SK-N-SH (cell line): ENCODE measurements around the gene CCDC195. TPM values are rescaled to one million over a fixed set of nuclear protein-coding genes. Genes with fewer than 3 reads are reported as not detected.

ENCODE experiments used
- CTCF ChIA-PET: fragments of 300-600, 350-600 bp; formaldehyde crosslinking; extraction: SDS; loops from one replicate; lab custom pipeline; 2021; lab: Yijun Ruan, JAX
- POLR2A ChIA-PET: fragments of 350-600 bp; sonication (Branson Sonifier 250); formaldehyde crosslinking; extraction: SDS; loops from one replicate; lab custom pipeline; 2020; ENCODE audit warnings: antibody characterized with exemption, inconsistent platforms; lab: Yijun Ruan, JAX
- DNase-seq: peaks from one replicate; pipeline ENCODE4 v3.0.0; 2012
- H2AFZ ChIP-seq: fragments of 200-600 bp; sonication (generic); 2 replicates; pipeline ENCODE4 v1.8.1; 2016; ENCODE audit warnings: antibody characterized with exemption, mild to moderate bottlenecking, low read depth
- H3F3A ChIP-seq: fragments of 200-600 bp; sonication (generic); replicated peaks from 2 replicates; pipeline ENCODE3; 2016; ENCODE audit warnings: antibody characterized with exemption, mild to moderate bottlenecking; ENCODE audit not compliant: insufficient read depth
- H3K27ac ChIP-seq, 2 experiments: fragments of 200-500 bp in 1 of 2; fragments of 200-600 bp in 1 of 2; sonication (Bioruptor generic) in 1 of 2; sonication (generic), shearing (Covaris generic) in 1 of 2; 2 replicates each; pipeline versions ENCODE4 v1.5.1 to v1.6.1; 2014 to 2016; ENCODE audit warnings: low read depth in 2 of 2, inconsistent platforms in 1 of 2, low read length in 1 of 2, mild to moderate bottlenecking in 1 of 2, mixed read lengths in 1 of 2
- H3K27me3 ChIP-seq: fragments of 200-600 bp; sonication (generic), shearing (Covaris generic); 2 replicates; pipeline ENCODE4 v1.6.1; 2016; ENCODE audit warnings: mixed run types; ENCODE audit not compliant: insufficient read depth
- H3K36me3 ChIP-seq, 2 experiments: fragments of 200-500 bp in 1 of 2; fragments of 200-600 bp in 1 of 2; sonication (Bioruptor generic) in 1 of 2; sonication (generic) in 1 of 2; replicated peaks in 1 of 2; 2 replicates each; pipeline versions ENCODE3 to v1.5.1; 2014 to 2016; ENCODE audit warnings: low read length in 1 of 2, mild to moderate bottlenecking in 1 of 2; ENCODE audit not compliant: insufficient read depth in 2 of 2, control insufficient read depth in 1 of 2
- H3K4me1 ChIP-seq, 2 experiments: fragments of 200-500 bp in 1 of 2; fragments of 200-600 bp in 1 of 2; sonication (Bioruptor generic) in 1 of 2; sonication (generic), shearing (Covaris generic) in 1 of 2; 2 replicates each; pipeline versions ENCODE4 v1.5.1 to v1.6.1; 2014 to 2016; ENCODE audit warnings: low read depth in 1 of 2, low read length in 1 of 2, mixed run types in 1 of 2; ENCODE audit not compliant: insufficient read depth in 2 of 2, control insufficient read depth in 1 of 2
- H3K4me2 ChIP-seq: fragments of 200-600 bp; sonication (generic), shearing (Covaris generic); 2 replicates; pipeline ENCODE4 v1.6.1; 2017; ENCODE audit warnings: mixed run types
- H3K4me3 ChIP-seq, 2 experiments: fragments of 200-500 bp in 1 of 2; fragments of 200-600 bp in 1 of 2; sonication (Bioruptor generic) in 1 of 2; sonication (generic), shearing (Covaris generic) in 1 of 2; 2 replicates each; pipeline versions ENCODE4 v1.5.1 to v1.8.1; 2014 to 2016; ENCODE audit warnings: low read depth in 2 of 2, inconsistent platforms in 1 of 2, low read length in 1 of 2, mild to moderate bottlenecking in 1 of 2, mixed read lengths in 1 of 2, moderate library complexity in 1 of 2
- H3K79me2 ChIP-seq: fragments of 200-600 bp; sonication (generic); 2 replicates; pipeline ENCODE4 v1.8.1; 2017; ENCODE audit warnings: mild to moderate bottlenecking; ENCODE audit not compliant: insufficient read depth
- H3K9ac ChIP-seq: fragments of 200-600 bp; sonication (generic); 2 replicates; pipeline ENCODE4 v1.6.1; 2017; ENCODE audit warnings: mixed run types
- H3K9me2 ChIP-seq: fragments of 200-600 bp; sonication (generic); 2 replicates; pipeline ENCODE4 v1.6.1; 2017; ENCODE audit warnings: mixed run types
- H3K9me3 ChIP-seq: fragments of 200-600 bp; sonication (generic); 2 replicates; pipeline ENCODE4 v1.6.1; 2017; ENCODE audit warnings: mixed run types, mild to moderate bottlenecking, moderate library complexity
- H4K20me1 ChIP-seq: fragments of 200-600 bp; sonication (generic); 2 replicates; pipeline ENCODE4 v1.6.1; 2017; ENCODE audit warnings: mild to moderate bottlenecking, mixed run types; ENCODE audit not compliant: insufficient read depth
- FOSL2 ChIP-seq: IDR thresholded peaks from 2 replicates; pipeline ENCODE4 v1.4.0; 2012; ENCODE audit warnings: low read depth, mild to moderate bottlenecking, moderate library complexity, borderline replicate concordance
- FOXJ3 ChIP-seq: sonication (generic); formaldehyde crosslinking; IDR thresholded peaks from 2 replicates; pipeline ENCODE4 v1.5.1; 2020; ENCODE audit warnings: mild to moderate bottlenecking, missing genetic modification reagents
- GABPA ChIP-seq: IDR thresholded peaks from 2 replicates; pipeline ENCODE4 v1.4.0; 2012; ENCODE audit warnings: low read depth, mild to moderate bottlenecking
- GATA2 ChIP-seq: sonication (generic); formaldehyde crosslinking; IDR thresholded peaks from 2 replicates; pipeline ENCODE4 v1.5.0; 2020; ENCODE audit warnings: mild to moderate bottlenecking, missing genetic modification reagents
- JUND ChIP-seq: IDR thresholded peaks from 2 replicates; pipeline ENCODE4 v1.4.0; 2012
- MEF2A ChIP-seq: IDR thresholded peaks from 2 replicates; pipeline ENCODE4 v1.4.0; 2012; ENCODE audit warnings: low read depth, borderline replicate concordance
- MXI1 ChIP-seq: IDR thresholded peaks from 2 replicates; pipeline ENCODE4 v1.6.1; 2012; ENCODE audit warnings: mild to moderate bottlenecking, low read depth, low read length, improper control_type of control experiment
- NRF1 ChIP-seq: IDR thresholded peaks from 2 replicates; pipeline ENCODE4 v1.6.1; 2012; ENCODE audit warnings: low read depth, mild to moderate bottlenecking, low read length
- PBX3 ChIP-seq: IDR thresholded peaks from 2 replicates; pipeline ENCODE4; 2012
- RAD21 ChIP-seq: IDR thresholded peaks from 2 replicates; pipeline ENCODE4 v1.6.1; 2012; ENCODE audit warnings: mild to moderate bottlenecking, low read length
- RCOR1 ChIP-seq: fragments of 150-350 bp; IDR thresholded peaks from 2 replicates; pipeline ENCODE4 v1.6.1; 2017; ENCODE audit warnings: antibody characterized with exemption, low read length
- REST ChIP-seq: IDR thresholded peaks from 2 replicates; pipeline ENCODE4 v1.6.1; 2012; ENCODE audit warnings: mild to moderate bottlenecking, low read depth, low read length, moderate library complexity
- RFX5 ChIP-seq: IDR thresholded peaks from 2 replicates; pipeline ENCODE4 v1.6.1; 2012; ENCODE audit warnings: mild to moderate bottlenecking, improper control_type of control experiment, low read length
- RXRA ChIP-seq: IDR thresholded peaks from 2 replicates; pipeline ENCODE4 v1.4.0; 2012; ENCODE audit warnings: low read depth, mild to moderate bottlenecking, borderline replicate concordance
- SIN3A ChIP-seq: IDR thresholded peaks from 2 replicates; pipeline ENCODE4 v1.6.1; 2012; ENCODE audit warnings: low read depth, mild to moderate bottlenecking, low read length, moderate library complexity, borderline replicate concordance
- TEAD4 ChIP-seq: IDR thresholded peaks from 2 replicates; pipeline ENCODE4 v1.4.0; 2012; ENCODE audit warnings: mild to moderate bottlenecking, borderline replicate concordance; ENCODE audit not compliant: insufficient read depth
- USF1 ChIP-seq: IDR thresholded peaks from 2 replicates; pipeline ENCODE4 v1.4.0; 2012; ENCODE audit warnings: low read depth, borderline replicate concordance
- YY1 ChIP-seq: IDR thresholded peaks from 2 replicates; pipeline ENCODE4 v1.4.0; 2012; ENCODE audit warnings: low read depth, mild to moderate bottlenecking
- WGBS: methylation state at CpG from one replicate; pipeline ENCODE4 v1.1.6; 2017; ENCODE audit warnings: low lambda C conversion rate; 5-methylcytosine and 5-hydroxymethylcytosine counted together
- polyA plus RNA-seq, 3 experiments: library from polyadenylated mRNA; depleted of rRNA; stranded (reverse); fragments of >200 nt; gene quantifications; 2 replicates each; pipeline ENCODE4 v1.2.3, GENCODE V29; 2012
- TF ChIP-seq, protein P1 (sequence below): IDR thresholded peaks from 2 replicates; pipeline ENCODE4 v1.4.0; 2012; ENCODE audit warnings: low read depth

The CCDC195 gene
- polyA plus RNA-seq, 1 of the 3 experiments (the other 2 are of a cell fraction) = not detected

- Histone ChIP-seq H2AFZ (no peak overlapping the region), H3K4me1 (no peaks in the 10 kb centered on the region), H3K9ac (no peak overlapping the region), H3K36me3 (no peaks in the 10 kb centered on the region), H3K9me2 (no peaks in the 10 kb centered on the region), H3K27me3 (no peaks in the 10 kb centered on the region), H3K4me2 (no peak overlapping the region), H3K79me2 (no peaks in the 10 kb centered on the region), H3K27ac (no peak overlapping the region), H4K20me1 (no peaks in the 10 kb centered on the region), H3K4me3 (no peak overlapping the region), H3K9me3 (no peaks in the 10 kb centered on the region), H3F3A (no peaks in the 10 kb centered on the region)
- CTCF ChIA-PET = no interaction called here
- DNase-seq = no peak
- TF ChIP-seq, protein P1, sequence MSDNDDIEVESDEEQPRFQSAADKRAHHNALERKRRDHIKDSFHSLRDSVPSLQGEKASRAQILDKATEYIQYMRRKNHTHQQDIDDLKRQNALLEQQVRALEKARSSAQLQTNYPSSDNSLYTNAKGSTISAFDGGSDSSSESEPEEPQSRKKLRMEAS = no peak
- TF ChIP-seq FOXJ3 (CRISPR knock-in tag) = no peak
- TF ChIP-seq GABPA = no peak
- no peak for TF ChIP-seq RXRA
- TF ChIP-seq RFX5 = no peak
- no peak for TF ChIP-seq USF1
- no peak for TF ChIP-seq RAD21
- TF ChIP-seq PBX3 = no peak
- TF ChIP-seq RCOR1 = no peak
- no peak for TF ChIP-seq NRF1
- no peak for TF ChIP-seq FOSL2
- no peak for TF ChIP-seq MEF2A
- no peak for TF ChIP-seq JUND
- TF ChIP-seq TEAD4 = no peak
- TF ChIP-seq REST = no peak
- no peak for TF ChIP-seq GATA2 (CRISPR knock-in tag)
- no peak for TF ChIP-seq SIN3A
- no peak for TF ChIP-seq MXI1
- no peak for TF ChIP-seq YY1
- WGBS = 45% methylated on average over 2 of the region's 2 CpGs
- POLR2A ChIA-PET = no interaction called here
Measured at GRCh38 chr2:224690868-224691267, 25.3 kb downstream of the CCDC195 start.
